MCF 10A (cell line): Measurements from ENCODE around the gene DEDD2. TPM values are rescaled to one million over a fixed set of nuclear protein-coding genes. Genes with fewer than 3 reads are reported as not detected.

ENCODE experiments used
- BruUV-seq: library from RNA; stranded (reverse); fragments of 400-500 nt; replicated peaks from 2 replicates; lab custom pipeline; 2021; lab: Mats Ljungman, UMichigan
- CTCF ChIA-PET: fragments of 300-600 bp; sonication (Branson Sonifier 250); formaldehyde crosslinking; extraction: SDS; loops from one replicate; lab custom pipeline; 2021; ENCODE audit warnings: antibody characterized with exemption, inconsistent platforms; lab: Yijun Ruan, JAX
- POLR2A ChIA-PET: fragments of 300-600, 350-650 bp; sonication (Branson Sonifier 250); formaldehyde crosslinking; extraction: SDS; loops from one replicate; lab custom pipeline; 2020; ENCODE audit warnings: antibody characterized with exemption, inconsistent platforms; lab: Yijun Ruan, JAX
- DNase-seq: peaks from one replicate; pipeline ENCODE4 v3.0.0-alpha.2; 2018; ENCODE audit not compliant: unreplicated experiment
- H3K27ac Mint-ChIP-seq: one replicate; pipeline ENCODE4 v1.8.0; 2022; ENCODE audit warnings: mild to moderate bottlenecking, low read depth, mixed read lengths; ENCODE audit not compliant: unreplicated experiment
- H3K27me3 Mint-ChIP-seq: one replicate; pipeline ENCODE4 v1.8.0; 2022; ENCODE audit warnings: mixed read lengths; ENCODE audit not compliant: insufficient read depth, unreplicated experiment
- H3K36me3 Mint-ChIP-seq: one replicate; pipeline ENCODE4 v1.8.0; 2022; ENCODE audit warnings: mild to moderate bottlenecking, moderate library complexity, mixed read lengths; ENCODE audit not compliant: insufficient read depth, unreplicated experiment
- H3K4me1 Mint-ChIP-seq: one replicate; pipeline ENCODE4 v1.8.0; 2022; ENCODE audit warnings: mixed read lengths; ENCODE audit not compliant: insufficient read depth, unreplicated experiment
- H3K4me3 Mint-ChIP-seq: one replicate; pipeline ENCODE4 v1.8.0; 2022; ENCODE audit warnings: mild to moderate bottlenecking, moderate library complexity, mixed read lengths; ENCODE audit not compliant: unreplicated experiment
- H3K9me3 Mint-ChIP-seq: one replicate; pipeline ENCODE4 v1.8.0; 2022; ENCODE audit warnings: mixed read lengths; ENCODE audit not compliant: unreplicated experiment
- CTCF ChIP-seq: fragments of 200-600 bp; IDR thresholded peaks from one replicate; pipeline ENCODE4 v1.8.0; 2022; ENCODE audit warnings: antibody characterized with exemption, mild to moderate bottlenecking; ENCODE audit not compliant: unreplicated experiment
- intact Hi-C: fragments of 100-400 bp; cut with micrococcal nuclease; formaldehyde crosslinking; loops from 2 replicates; pipeline ENCODE4 v1.14.1; 2022
- total RNA-seq: library from RNA; stranded (reverse); gene quantifications from 2 replicates; pipeline ENCODE4 v1.2.3, GENCODE V29; 2022

DEDD2 gene
- total RNA-seq, 1 experiment from 2014 or later: 28.5 TPM

GRCh38 chr19:42191855-42192254, 25.6 kb downstream of the DEDD2 start:
- Mint-ChIP-seq H3K27ac (peak overlapping the region; percentile 32), H3K9me3 (peaks cover 11% of the 10 kb centered on the region), H3K4me3 (no peak overlapping the region), H3K27me3 (no peaks in the 10 kb centered on the region), H3K36me3 (peaks cover 12% of the 10 kb centered on the region), H3K4me1 (peaks cover 25% of the 10 kb centered on the region)
- peak; percentile 94 for DNase-seq
- POLR2A ChIA-PET: interaction anchor here (1.0 to 1.2 kb wide), 2 partner anchors 25 to 79 kb away, joined by 4 to 5 read pairs; partner anchors contain the start of gene DEDD2
- no TSS peak for BruUV-seq
- intact Hi-C loops: no loop called here
- TF ChIP-seq CTCF: no peak
- CTCF ChIA-PET: interaction anchor here (0.6 to 1.6 kb wide), 4 partner anchors 9 to 83 kb away, joined by 3 to 8 read pairs (median 5); no protein-coding TSS in a partner anchor

- Mint-ChIP-seq H3K4me3 (no peak overlapping the region), H3K9me3 (peaks cover 11% of the 10 kb centered on the region), H3K27me3 (no peaks in the 10 kb centered on the region), H3K36me3 (peaks cover 9% of the 10 kb centered on the region), H3K27ac (peak overlapping the region; percentile 32), H3K4me1 (peaks cover 25% of the 10 kb centered on the region)
- TF ChIP-seq CTCF: no peak
- CTCF ChIA-PET: interaction anchor here (0.6 to 1.6 kb wide), 5 partner anchors 8 to 83 kb away, joined by 3 to 8 read pairs (median 4); partner anchors contain the start of gene POU2F2
- DNase-seq: no peak
- BruUV-seq: no TSS peak
- POLR2A ChIA-PET: interaction anchor here (0.7 to 1.2 kb wide), 4 partner anchors 24 to 78 kb away, joined by 3 to 5 read pairs (median 4); partner anchors contain the start of genes DEDD2 and ZNF526
- intact Hi-C loops: no loop called here
These were observed 26.1 kb downstream of the DEDD2 start for GRCh38 chr19:42191330-42191729.

- ChIA-PET CTCF (interaction anchor here (0.6 to 1.6 kb wide), 3 partner anchors 75 to 80 kb away, joined by 3 read pairs; no protein-coding TSS in a partner anchor), POLR2A (interaction anchor here (0.9 kb wide), 3 partner anchors 10 to 27 kb away, joined by 3 to 4 read pairs (median 3); no protein-coding TSS in a partner anchor)
- intact Hi-C loops: no loop called here
- Mint-ChIP-seq H3K9me3 (peaks cover 7% of the 10 kb centered on the region), H3K27me3 (no peaks in the 10 kb centered on the region), H3K36me3 (peaks cover 3% of the 10 kb centered on the region), H3K4me1 (peaks cover 36% of the 10 kb centered on the region), H3K27ac (no peak overlapping the region), H3K4me3 (no peak overlapping the region)
- TF ChIP-seq CTCF: no peak
- no TSS peak for BruUV-seq
- DNase-seq: no peak
These were observed 28.3 kb downstream of the DEDD2 start for GRCh38 chr19:42189133-42189532.

- intact Hi-C loops: no loop called here
- ChIA-PET POLR2A (interaction anchor here (0.9 kb wide), 2 partner anchors 22 to 27 kb away, joined by 3 to 4 read pairs; no protein-coding TSS in a partner anchor), CTCF (interaction anchor here (0.6 to 1.6 kb wide), 2 partner anchors 76 to 80 kb away, joined by 3 read pairs; no protein-coding TSS in a partner anchor)
- H3K36me3 Mint-ChIP-seq: no peaks in the 10 kb centered on the region
- H3K9me3 Mint-ChIP-seq: peaks cover 2% of the 10 kb centered on the region
- no peak for DNase-seq
- BruUV-seq: no TSS peak
- no peak overlapping the region for H3K4me3 Mint-ChIP-seq
- no peaks in the 10 kb centered on the region for H3K27me3 Mint-ChIP-seq
- TF ChIP-seq CTCF: no peak
- no peak overlapping the region for H3K27ac Mint-ChIP-seq
- H3K4me1 Mint-ChIP-seq: peaks cover 34% of the 10 kb centered on the region
These were observed 28.8 kb downstream of the DEDD2 start for GRCh38 chr19:42188665-42189064.
